SK-N-MC (cell line): ENCODE measurements around the gene FKBP5.

Source experiments
- EZH2 ChIP-seq: fragments of 200-600 bp; sonication (generic); IDR thresholded peaks from one replicate; pipeline ENCODE4 v1.6.1; 2017; ENCODE audit warnings: antibody characterized with exemption
- FOXP2 ChIP-seq: optimal IDR thresholded peaks from 2 replicates; pipeline ENCODE3; 2011; ENCODE audit warnings: mild to moderate bottlenecking, moderate library complexity; ENCODE audit not compliant: insufficient read depth; ENCODE audit errors: extremely low read length, control extremely low read depth
- POLR2AphosphoS5 ChIP-seq: IDR thresholded peaks from 2 replicates; pipeline ENCODE4 v1.6.1; 2012; ENCODE audit warnings: mild to moderate bottlenecking, low read depth, low read length, borderline replicate concordance

DNA sequence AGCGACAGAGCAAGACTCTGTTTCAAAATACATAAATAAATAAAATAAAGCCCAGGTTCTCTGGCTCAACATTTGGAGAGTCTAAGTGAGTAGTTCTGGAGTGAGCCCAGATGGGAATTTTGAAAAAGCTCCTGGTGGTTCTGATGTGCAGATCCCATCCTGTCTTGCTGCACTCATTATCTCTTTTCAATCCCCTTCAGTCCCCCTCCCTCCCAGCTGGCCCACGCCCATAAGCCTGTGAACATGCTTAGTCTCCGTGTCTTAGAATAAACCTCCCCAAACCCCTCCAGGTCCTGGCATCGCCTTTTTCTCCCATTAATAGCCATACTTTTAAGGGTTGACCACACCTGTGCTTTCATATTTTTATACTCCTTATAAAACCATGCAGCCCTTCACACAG is 156.6 kb downstream of the FKBP5 start:
- TF ChIP-seq EZH2 (no peak), POLR2AphosphoS5 (no peak), FOXP2 (no peak)
